H9 (cell line): Measurements from ENCODE around the gene ANKRD16. TPM values are rescaled to one million over a fixed set of nuclear protein-coding genes. Genes with fewer than 3 reads are reported as not detected.
"Not testable (repeated sequence)": the region's sequence is repeated elsewhere in the genome, so short reads cannot be mapped to it uniquely, and the experiment has no call there.

Experiments
- DNase-seq: peaks from one replicate; pipeline ENCODE4 v3.0.0-alpha.2; 2017
- H2AFZ ChIP-seq: one replicate; pipeline ENCODE4 v1.6.1; 2013; ENCODE audit warnings: mild to moderate bottlenecking, low read length, control low read depth, moderate library complexity
- H2AK5ac ChIP-seq: 2 replicates; pipeline ENCODE4 v1.6.1; 2013; ENCODE audit warnings: low read length, control low read depth, mixed read lengths; ENCODE audit not compliant: insufficient read length
- H2BK120ac ChIP-seq: one replicate; pipeline ENCODE4 v1.6.1; 2013; ENCODE audit warnings: low read depth, mild to moderate bottlenecking, low read length, control low read depth, inconsistent platforms; ENCODE audit not compliant: poor library complexity, severe bottlenecking
- H2BK12ac ChIP-seq: 2 replicates; pipeline ENCODE4 v1.6.1; 2013; ENCODE audit warnings: low read length, control low read depth, mixed read lengths, low read depth; ENCODE audit not compliant: insufficient read length
- H2BK15ac ChIP-seq: 2 replicates; pipeline ENCODE4 v1.6.1; 2013; ENCODE audit warnings: low read depth, low read length, control low read depth
- H2BK20ac ChIP-seq: one replicate; pipeline ENCODE4 v1.6.1; 2013; ENCODE audit warnings: low read depth, mild to moderate bottlenecking, low read length, control low read depth, inconsistent platforms; ENCODE audit not compliant: poor library complexity, severe bottlenecking
- H2BK5ac ChIP-seq: 2 replicates; pipeline ENCODE4 v1.6.1; 2013; ENCODE audit warnings: low read length, control low read depth, mixed read lengths; ENCODE audit not compliant: insufficient read length
- H3K14ac ChIP-seq: 2 replicates; pipeline ENCODE4 v1.6.1; 2013; ENCODE audit warnings: low read length, control low read depth; ENCODE audit not compliant: insufficient read depth
- H3K18ac ChIP-seq: 2 replicates; pipeline ENCODE4 v1.6.1; 2013; ENCODE audit warnings: low read depth, mild to moderate bottlenecking, mixed read lengths, low read length, control low read depth; ENCODE audit not compliant: insufficient read length
- H3K23ac ChIP-seq: 2 replicates; pipeline ENCODE4 v1.6.1; 2013; ENCODE audit warnings: low read length, control low read depth, mixed read lengths, low read depth; ENCODE audit not compliant: insufficient read length
- H3K23me2 ChIP-seq: 2 replicates; pipeline ENCODE4 v1.6.1; 2013; ENCODE audit warnings: low read depth, mild to moderate bottlenecking, mixed read lengths, low read length, control low read depth; ENCODE audit not compliant: insufficient read length, poor library complexity, severe bottlenecking
- H3K27ac ChIP-seq: 2 replicates; pipeline ENCODE4 v1.5.1; 2013; ENCODE audit warnings: low read length, control low read depth, mixed read lengths, low read depth; ENCODE audit not compliant: insufficient read length
- H3K27me3 ChIP-seq: 2 replicates; pipeline ENCODE4 v1.6.1; 2013; ENCODE audit warnings: low read length, control low read depth, inconsistent platforms; ENCODE audit not compliant: insufficient read depth
- H3K4ac ChIP-seq: 2 replicates; pipeline ENCODE4 v1.6.1; 2013; ENCODE audit warnings: low read depth, mild to moderate bottlenecking, control low read depth, inconsistent platforms, low read length, moderate library complexity
- H3K4me1 ChIP-seq: 2 replicates; pipeline ENCODE4 v1.6.1; 2013; ENCODE audit warnings: low read length, control low read depth, inconsistent platforms; ENCODE audit not compliant: insufficient read depth
- H3K4me2 ChIP-seq: 2 replicates; pipeline ENCODE4 v1.6.1; 2013; ENCODE audit warnings: low read length, control low read depth, mixed read lengths; ENCODE audit not compliant: insufficient read length, insufficient read depth
- H3K56ac ChIP-seq: 2 replicates; pipeline ENCODE4 v1.6.1; 2013; ENCODE audit warnings: low read depth, mild to moderate bottlenecking, mixed read lengths, low read length, control low read depth; ENCODE audit not compliant: insufficient read length
- H3K79me1 ChIP-seq: 2 replicates; pipeline ENCODE4 v1.6.1; 2013; ENCODE audit warnings: low read depth, mild to moderate bottlenecking, moderate library complexity, low read length, control low read depth, inconsistent platforms; ENCODE audit not compliant: insufficient read depth, poor library complexity, severe bottlenecking
- H3K79me2 ChIP-seq: 2 replicates; pipeline ENCODE4 v1.6.1; 2013; ENCODE audit warnings: low read length, control low read depth, inconsistent platforms; ENCODE audit not compliant: insufficient read depth
- H3K9ac ChIP-seq: 2 replicates; pipeline ENCODE4 v1.6.1; 2013; ENCODE audit warnings: low read length, control low read depth, mixed read lengths; ENCODE audit not compliant: insufficient read length; ENCODE audit errors: extremely low read depth
- H3K9me3 ChIP-seq: one replicate; pipeline ENCODE4 v1.6.1; 2013; ENCODE audit warnings: low read depth, low read length, inconsistent platforms; ENCODE audit not compliant: control insufficient read depth
- H3T11ph ChIP-seq: one replicate; pipeline ENCODE4 v1.6.1; 2013; ENCODE audit warnings: mild to moderate bottlenecking, low read length, control low read depth, inconsistent platforms
- H4K20me1 ChIP-seq: one replicate; pipeline ENCODE4 v1.6.1; 2013; ENCODE audit not compliant: control insufficient read depth, insufficient read length, insufficient read depth
- H4K5ac ChIP-seq: 2 replicates; pipeline ENCODE4 v1.6.1; 2013; ENCODE audit warnings: low read depth, mild to moderate bottlenecking, mixed read lengths, low read length, control low read depth; ENCODE audit not compliant: insufficient read length
- H4K8ac ChIP-seq: replicated peaks from 2 replicates; pipeline ENCODE4 v1.6.1; 2013; ENCODE audit warnings: low read length, control low read depth, mixed read lengths, low read depth; ENCODE audit not compliant: insufficient read length
- H4K91ac ChIP-seq: 2 replicates; pipeline ENCODE4 v1.6.1; 2013; ENCODE audit warnings: low read depth, mild to moderate bottlenecking, moderate library complexity, mixed read lengths, low read length, control low read depth; ENCODE audit not compliant: insufficient read length
- H3K27ac Mint-ChIP-seq, 3 experiments: 2 replicates in 2 of 3; 3 replicates in 1 of 3; pipeline ENCODE4 v1.8.0; 2020 to 2021; ENCODE audit warnings: mixed read lengths in 3 of 3, mild to moderate bottlenecking in 1 of 3, moderate library complexity in 1 of 3
- H3K27me3 Mint-ChIP-seq: 2 replicates; pipeline ENCODE4 v1.8.0; 2021; ENCODE audit warnings: low read depth, mild to moderate bottlenecking, moderate library complexity, mixed read lengths
- H3K36me3 Mint-ChIP-seq, 3 experiments: 2 replicates in 2 of 3; 3 replicates in 1 of 3; pipeline ENCODE4 v1.8.0; 2020 to 2021; ENCODE audit warnings: low read depth in 3 of 3, mixed read lengths in 3 of 3; ENCODE audit not compliant: insufficient read depth in 1 of 3
- H3K4me1 Mint-ChIP-seq, 2 experiments: 2 replicates each; pipeline ENCODE4 v1.8.0; 2020; ENCODE audit warnings: mixed read lengths in 2 of 2
- H3K4me3 Mint-ChIP-seq, 2 experiments: 2 replicates in 1 of 2; 3 replicates in 1 of 2; pipeline ENCODE4 v1.8.0; 2020 to 2021; ENCODE audit warnings: mild to moderate bottlenecking in 2 of 2, mixed read lengths in 2 of 2, moderate library complexity in 1 of 2
- H3K9me3 Mint-ChIP-seq, 2 experiments: 2 replicates in 1 of 2; 3 replicates in 1 of 2; pipeline ENCODE4 v1.8.0; 2020; ENCODE audit warnings: mild to moderate bottlenecking in 2 of 2, mixed read lengths in 2 of 2, moderate library complexity in 1 of 2
- CTCF ChIP-seq: fragments of 200-600 bp; sonication (generic); conservative IDR thresholded peaks from 3 replicates; pipeline ENCODE4 v1.8.0; 2021; ENCODE audit warnings: antibody characterized with exemption, mild to moderate bottlenecking
- WGBS: extraction: QIAGEN DNeasy Blood & Tissue Kit; methylation state at CpG from one replicate; pipeline ENCODE4 v1.1.7; 2013; ENCODE audit warnings: missing lambda C conversion rate, low lambda C conversion rate, mixed read lengths; ENCODE audit not compliant: insufficient read length; ENCODE audit errors: extremely low coverage; 5-methylcytosine and 5-hydroxymethylcytosine counted together
- total RNA-seq: library from RNA; stranded (reverse); gene quantifications from 2 replicates; pipeline ENCODE4 v1.2.1, GENCODE V29; 2021

Gene ANKRD16
- total RNA-seq, 1 experiment from 2014 or later = 11.4 TPM

GRCh38 chr10:5869156-5869555 lies 20.5 kb downstream of the ANKRD16 start:
- no peak overlapping the region for H4K5ac ChIP-seq
- H3K27me3 Mint-ChIP-seq = no peaks in the 10 kb centered on the region; the same call in 1 of the 2 replicates
- no peak overlapping the region for H2AK5ac ChIP-seq
- H3K4ac ChIP-seq = no peak overlapping the region
- H3K79me1 ChIP-seq = no peaks in the 10 kb centered on the region
- H3K4me2 ChIP-seq = no peak overlapping the region
- H2BK12ac ChIP-seq = no peak overlapping the region
- H3K9me3 ChIP-seq = peaks cover 7% of the 10 kb centered on the region
- H3K79me2 ChIP-seq = no peaks in the 10 kb centered on the region
- peaks cover 14 to 17% of the 10 kb centered on the region in 2 experiments; a peak in 4 of 5 replicates for H3K9me3 Mint-ChIP-seq
- H3K4me1 Mint-ChIP-seq = peaks cover 3 to 13% of the 10 kb centered on the region in 2 experiments
- no peak overlapping the region for H2AFZ ChIP-seq
- no peaks in the 10 kb centered on the region for H3K4me1 ChIP-seq
- H2BK15ac ChIP-seq = no peak overlapping the region
- no peak overlapping the region for H2BK120ac ChIP-seq
- no peak overlapping the region for H3K9ac ChIP-seq
- no peak overlapping the region for H4K91ac ChIP-seq
- no peaks in the 10 kb centered on the region for H4K20me1 ChIP-seq
- no peak overlapping the region for H3K18ac ChIP-seq
- no peak overlapping the region for H3K27ac ChIP-seq
- peaks cover 19 to 20% (median 19%) of the 10 kb centered on the region in 3 experiments for H3K36me3 Mint-ChIP-seq
- TF ChIP-seq CTCF = no peak
- no peaks in the 10 kb centered on the region for H3K23me2 ChIP-seq
- no peaks in the 10 kb centered on the region for H3K27me3 ChIP-seq
- no peak overlapping the region for H3K23ac ChIP-seq
- H4K8ac ChIP-seq = no peak overlapping the region
- H2BK20ac ChIP-seq = no peak overlapping the region
- H3K4me3 Mint-ChIP-seq = no peak overlapping the region
- WGBS = no CpG with 5 or more reads among the region's 3 CpGs
- H3K14ac ChIP-seq = no peak overlapping the region
- no peak overlapping the region for H3K27ac Mint-ChIP-seq
- no peak overlapping the region for H3T11ph ChIP-seq
- H3K56ac ChIP-seq = no peak overlapping the region
- H2BK5ac ChIP-seq = no peak overlapping the region
- no peak for DNase-seq

GRCh38 chr10:5868383-5868782 lies 21.3 kb downstream of the ANKRD16 start:
- H3K4me1 ChIP-seq, H3K4me1 Mint-ChIP-seq, H3K4ac ChIP-seq, H2BK15ac ChIP-seq, H3K56ac ChIP-seq, H3K79me2 ChIP-seq, H4K8ac ChIP-seq, H4K20me1 ChIP-seq, H4K5ac ChIP-seq, H2BK5ac ChIP-seq, H2BK120ac ChIP-seq, H3K18ac ChIP-seq, H2BK20ac ChIP-seq, H3K27ac Mint-ChIP-seq, H3K27ac ChIP-seq, H2AFZ ChIP-seq, H2AK5ac ChIP-seq, H3K23ac ChIP-seq, H2BK12ac ChIP-seq, H3K4me2 ChIP-seq, H3K23me2 ChIP-seq, H3T11ph ChIP-seq, H3K27me3 Mint-ChIP-seq, H3K27me3 ChIP-seq, H4K91ac ChIP-seq, H3K4me3 Mint-ChIP-seq, H3K79me1 ChIP-seq, DNase-seq, H3K14ac ChIP-seq, H3K9ac ChIP-seq, H3K9me3 ChIP-seq: not testable (repeated sequence)
- no CpG with 5 or more reads among the region's 8 CpGs for WGBS
- peaks cover 21 to 24% (median 22%) of the 10 kb centered on the region in 3 experiments for H3K36me3 Mint-ChIP-seq
- H3K9me3 Mint-ChIP-seq = peaks cover 17% of the 10 kb centered on the region in 2 experiments; a peak in 4 of 5 replicates
